ENCODE measurements around the gene MACROH2A1.

Gene MACROH2A1

GRCh38 chr5:135382981-135383380, 16.1 kb downstream of the MACROH2A1 start:
- no peak overlapping the region for H3K4me3 ChIP-seq (ENCODE audit: control insufficient read depth, low read depth, low read length)
- no peak for TF ChIP-seq CTCF (IDR thresholded peaks at IDR 0.05; ENCODE audit: control insufficient read depth, insufficient read depth, low read depth, low read length, missing control alignments)
- DNase-seq (ENCODE audit: low read depth) = no peak

GRCh38 chr5:135382106-135382790, 16.8 kb downstream of the MACROH2A1 start:
- no peak for DNase-seq (ENCODE audit: low read depth)
- H3K4me3 ChIP-seq (ENCODE audit: control insufficient read depth, low read depth, low read length) = no peak overlapping the region
- no peak for TF ChIP-seq CTCF (IDR thresholded peaks at IDR 0.05; ENCODE audit: control insufficient read depth, insufficient read depth, low read depth, low read length, missing control alignments)

GRCh38 chr5:135379046-135379654, 19.9 kb downstream of the MACROH2A1 start:
- H3K4me3 ChIP-seq (ENCODE audit: control insufficient read depth, low read depth, low read length) = no peak overlapping the region
- TF ChIP-seq CTCF (IDR thresholded peaks at IDR 0.05; ENCODE audit: control insufficient read depth, insufficient read depth, low read depth, low read length, missing control alignments) = no peak
- DNase-seq (ENCODE audit: low read depth) = peak; percentile 52

GRCh38 chr5:135377751-135378680, 21.0 kb downstream of the MACROH2A1 start:
- no peak for DNase-seq (ENCODE audit: low read depth)
- TF ChIP-seq CTCF (IDR thresholded peaks at IDR 0.05; ENCODE audit: control insufficient read depth, insufficient read depth, low read depth, low read length, missing control alignments) = no peak
- H3K4me3 ChIP-seq (ENCODE audit: control insufficient read depth, low read depth, low read length) = no peak overlapping the region

- no peak for DNase-seq (ENCODE audit: low read depth)
- no peak overlapping the region for H3K4me3 ChIP-seq (ENCODE audit: control insufficient read depth, low read depth, low read length)
- TF ChIP-seq CTCF (IDR thresholded peaks at IDR 0.05; ENCODE audit: control insufficient read depth, insufficient read depth, low read depth, low read length, missing control alignments) = no peak
These were observed 21.9 kb downstream of the MACROH2A1 start for GRCh38 chr5:135376961-135377624.

Measured in AG09309 (cell line).